ENCODE data around the gene THUMPD3. TPM values are rescaled to one million over a fixed set of nuclear protein-coding genes. Genes with fewer than 3 reads are reported as not detected.

Gene THUMPD3
- total RNA-seq, 1 donor from 2014 or later, result 48.3 TPM

DNA sequence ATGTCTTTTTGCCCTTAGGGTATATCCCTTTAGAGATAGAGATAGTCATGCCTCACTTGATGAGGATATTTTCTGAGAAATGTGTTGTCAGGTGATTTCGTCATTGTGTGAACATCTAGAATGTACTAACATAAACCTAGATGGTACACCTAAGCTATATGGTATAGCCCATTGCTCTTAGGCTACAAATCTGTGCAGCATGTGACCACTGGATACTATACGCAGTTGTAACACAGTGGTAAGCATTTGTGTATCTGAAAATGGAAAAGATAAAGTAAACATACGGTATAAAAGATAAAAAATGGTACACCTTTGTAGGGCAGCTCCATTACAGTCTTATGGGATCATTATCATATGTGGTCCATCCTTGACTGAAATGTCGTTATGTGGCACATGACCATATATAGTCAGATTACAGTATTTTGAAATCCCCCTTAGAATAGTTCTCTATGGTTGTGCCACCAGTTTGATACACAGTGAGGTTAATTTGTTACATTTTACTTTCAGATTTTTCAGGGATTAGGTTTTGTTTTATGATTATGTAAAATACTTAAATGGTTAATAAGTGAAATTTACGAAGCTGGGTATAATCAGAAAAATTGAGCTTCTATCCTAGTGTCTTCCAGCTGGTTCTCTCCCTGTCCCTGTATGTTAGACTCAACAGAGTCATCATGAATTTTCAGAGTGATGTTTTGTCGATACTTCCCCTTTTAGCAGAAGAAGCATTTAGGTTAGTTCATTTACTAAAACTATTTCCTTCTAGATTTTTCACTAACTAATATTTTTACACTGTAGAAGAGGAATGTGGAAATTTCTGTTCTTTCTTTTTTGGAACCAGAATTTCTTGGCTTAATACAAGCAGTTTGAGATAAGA, 47.4 kb downstream of the THUMPD3 start:
- no peak for ATAC-seq
- intact Hi-C loops (cut with DNase I), result no loop called here
- no peak for DNase-seq (ENCODE audit: missing footprints)

DNA sequence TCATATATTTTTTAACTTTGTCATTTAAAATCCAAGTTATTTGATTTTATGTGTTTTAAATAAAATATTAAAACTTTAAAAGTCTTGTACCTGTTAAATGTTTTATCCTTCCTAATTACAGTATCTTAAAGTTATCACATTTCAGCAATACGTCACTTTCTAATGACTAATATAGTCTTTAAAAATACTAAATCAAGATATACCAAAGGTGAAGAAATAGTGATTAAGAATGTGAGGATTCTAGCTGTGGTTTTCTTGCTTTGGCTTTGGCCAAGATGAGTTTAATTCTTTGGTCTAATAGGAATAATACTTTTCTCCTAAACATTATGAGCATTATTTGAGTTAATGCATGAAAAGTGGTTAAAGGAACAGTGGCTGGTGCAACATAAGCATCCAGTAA, 48.4 kb downstream of the THUMPD3 start:
- DNase-seq (ENCODE audit: missing footprints) (no peak), ATAC-seq (no peak)
- intact Hi-C loops (cut with DNase I), result no loop called here

DNA sequence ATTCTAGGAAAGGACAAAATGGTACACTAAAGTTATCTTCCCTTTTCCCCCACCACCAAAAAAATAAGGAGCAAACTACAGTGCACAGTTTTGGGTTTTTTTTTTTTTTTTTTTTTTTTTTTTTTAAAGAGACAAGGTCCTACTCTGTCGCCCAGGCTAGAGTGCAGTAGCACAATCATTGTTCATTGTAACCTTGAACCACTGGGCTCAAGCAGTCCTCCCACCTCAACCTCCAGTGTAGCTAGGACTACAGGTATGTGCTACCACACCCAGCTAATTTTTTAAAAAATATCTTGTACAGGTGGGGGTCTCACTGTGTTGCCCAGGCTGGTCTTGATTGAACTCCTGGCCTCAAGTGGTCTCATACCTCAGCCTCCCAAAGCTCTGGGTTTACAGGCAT, 49.4 kb downstream of the THUMPD3 start:
- DNase-seq (ENCODE audit: missing footprints), result no peak
- intact Hi-C loops (cut with DNase I), result no loop called here
- no peak for ATAC-seq

DNA sequence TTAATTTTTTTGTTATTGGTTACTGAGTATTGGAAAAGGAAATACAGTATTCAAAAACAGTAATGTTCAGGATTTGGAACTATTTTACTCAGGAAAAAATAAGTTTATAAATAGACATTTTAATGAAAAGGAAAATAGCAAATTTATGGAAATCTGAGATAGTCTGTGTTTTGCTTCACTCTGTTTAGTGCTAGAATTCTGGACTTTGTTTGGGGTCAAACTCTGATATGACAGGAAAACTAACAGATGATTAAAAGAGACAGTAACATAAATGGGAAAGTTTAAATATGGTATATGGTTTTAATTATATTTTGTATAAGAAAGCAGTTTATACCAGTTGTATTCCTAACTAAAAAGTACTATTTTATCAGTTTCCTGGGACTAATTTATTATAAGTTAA, 52.0 kb downstream of the THUMPD3 start:
- no peak for DNase-seq (ENCODE audit: missing footprints)
- intact Hi-C loops (cut with DNase I), result no loop called here
- ATAC-seq, result no peak

DNA sequence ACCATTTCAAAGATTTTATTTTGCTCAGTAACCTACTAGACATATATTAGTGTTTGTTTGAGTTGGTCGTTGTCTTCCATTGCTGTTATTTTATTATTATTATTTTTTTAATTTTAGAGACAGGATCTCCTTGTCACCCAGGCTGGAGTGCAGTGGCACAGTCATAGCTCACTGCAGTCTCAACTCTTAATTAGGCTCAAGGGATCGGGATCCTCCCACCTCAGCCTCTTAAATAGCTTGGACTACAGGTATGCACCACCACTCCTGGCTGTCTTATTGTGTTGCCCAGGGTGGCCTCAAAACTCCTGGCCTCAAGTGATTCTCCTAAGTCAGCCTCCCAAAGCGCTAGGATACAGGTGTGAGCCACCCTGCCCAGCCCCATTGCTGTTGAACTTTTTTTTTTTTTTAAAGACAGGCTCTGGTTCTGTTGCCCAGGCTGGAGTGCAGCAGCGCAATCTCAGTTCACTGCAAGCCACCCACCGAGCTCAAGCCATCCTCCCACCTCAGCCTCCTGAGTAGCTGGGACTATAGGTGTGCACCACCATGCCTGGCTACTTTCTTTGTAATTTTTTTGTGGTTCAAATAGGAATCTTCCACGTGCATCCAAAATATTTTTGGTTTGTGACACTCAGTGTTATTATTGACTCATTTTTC, 52.8 kb downstream of the THUMPD3 start:
- ATAC-seq, result no peak
- intact Hi-C loops (cut with DNase I), result no loop called here

DNA sequence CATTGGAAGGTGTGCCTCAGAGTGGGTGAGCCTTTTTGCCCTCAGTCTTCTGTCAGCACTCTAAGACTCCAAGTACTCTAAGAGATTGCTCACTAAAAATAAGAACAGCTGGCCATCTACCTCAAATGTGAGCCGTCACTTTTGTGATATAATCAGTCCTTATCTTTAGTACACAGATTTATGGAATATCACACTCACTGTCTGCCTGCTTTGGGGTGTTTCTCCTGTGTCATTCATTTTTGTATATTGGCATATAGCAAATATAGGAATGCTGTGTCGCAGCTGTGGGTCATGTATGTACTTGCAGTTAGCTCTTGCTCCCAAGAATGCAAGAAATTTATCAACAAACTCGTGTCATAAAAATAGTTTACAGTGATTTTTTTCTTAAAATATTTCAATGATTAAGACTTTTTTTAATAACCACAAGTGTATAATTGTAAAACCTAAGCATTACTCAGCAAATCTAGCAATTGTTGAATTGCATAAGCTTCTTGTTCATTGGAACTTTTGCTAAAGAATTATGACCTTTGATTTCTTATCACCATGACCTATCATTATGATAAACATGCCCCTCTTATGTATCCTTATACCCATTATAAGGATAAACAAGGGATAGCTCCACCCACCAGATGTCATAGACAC, 53.4 kb downstream of the THUMPD3 start:
- intact Hi-C loops (cut with DNase I), result no loop called here
- no peak for ATAC-seq
- no peak for DNase-seq (ENCODE audit: missing footprints)

More for the DNA sequence above, 52.8 kb downstream of the THUMPD3 start:
- DNase-seq (ENCODE audit: missing footprints), result no peak

DNA sequence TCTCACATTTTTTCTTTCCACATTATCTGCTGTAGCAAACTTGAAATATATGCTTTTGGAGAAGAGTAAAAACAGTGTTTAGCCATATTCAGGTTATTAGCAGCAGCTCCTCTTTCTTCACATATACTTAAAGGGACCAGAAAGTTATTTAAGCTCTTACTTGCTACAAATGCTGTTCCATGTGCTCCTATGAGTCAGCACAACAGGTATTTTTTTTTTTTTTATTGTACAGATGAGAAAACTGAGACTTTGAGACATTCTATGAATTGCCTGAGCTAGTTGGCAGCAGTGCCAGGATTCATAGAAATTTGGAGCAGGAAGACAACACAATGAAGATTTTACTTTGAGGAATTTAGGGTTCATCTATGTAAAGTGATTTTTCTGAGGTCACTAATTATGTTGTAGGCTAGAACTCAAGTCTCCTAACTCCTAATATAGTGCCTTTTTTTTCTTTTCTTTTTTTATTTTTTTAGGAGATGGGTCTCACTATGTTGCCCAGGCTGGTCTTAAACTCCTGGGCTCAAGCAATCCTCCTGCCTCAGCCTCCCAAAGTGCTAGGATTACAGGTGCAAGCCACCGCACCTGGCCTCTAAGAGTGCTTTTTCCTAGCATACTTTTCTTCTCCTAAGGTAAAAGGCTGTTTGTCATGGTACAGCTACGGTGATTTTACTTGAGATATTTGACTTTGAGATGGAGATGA, 58.1 kb downstream of the THUMPD3 start:
- no peak for DNase-seq (ENCODE audit: missing footprints)
- intact Hi-C loops (cut with DNase I), result loop anchor here (5.0 kb wide), 1 partner anchor 69 kb away; no protein-coding TSS in a partner anchor
- ATAC-seq, result no peak

DNA sequence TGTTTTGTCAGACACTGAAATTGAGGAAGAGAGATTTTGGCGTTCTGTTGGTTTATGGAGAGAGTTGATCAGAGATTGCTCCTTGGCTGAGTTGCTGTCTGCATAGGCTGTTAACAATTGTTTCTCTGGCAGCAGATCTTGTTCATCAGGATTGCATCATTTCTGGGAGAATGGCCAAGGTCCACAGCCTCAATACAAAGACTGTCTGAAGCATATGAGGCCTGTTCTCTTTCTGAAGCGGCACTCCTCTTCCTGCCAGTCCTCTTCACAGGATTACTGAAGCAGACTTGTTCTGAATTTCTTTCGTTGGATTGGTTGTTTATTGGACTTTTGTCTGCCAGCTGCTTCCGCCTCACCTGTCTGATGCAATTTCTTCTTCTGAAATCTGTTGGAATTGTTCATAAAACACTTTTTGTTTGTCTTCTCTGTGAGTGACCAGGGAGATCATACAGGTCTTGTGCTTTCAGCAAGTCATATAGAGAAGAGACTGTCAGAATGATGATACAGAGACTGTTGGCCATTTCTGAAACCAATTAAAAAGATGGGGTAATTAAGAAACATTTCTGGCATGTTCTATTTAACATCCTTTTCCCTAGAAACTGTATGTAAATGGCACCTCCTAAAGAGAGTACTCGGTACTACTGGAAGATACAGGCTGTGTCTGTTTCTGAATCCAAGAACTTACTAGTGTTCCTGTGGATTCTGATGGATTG, 60.0 kb downstream of the THUMPD3 start:
- intact Hi-C loops (cut with DNase I), result loop anchor here (1.0 to 5.0 kb wide), 2 partner anchors 27 to 71 kb away; no protein-coding TSS in a partner anchor
- DNase-seq (ENCODE audit: missing footprints) (peak; percentile 63), ATAC-seq (peak; percentile 96)

DNA sequence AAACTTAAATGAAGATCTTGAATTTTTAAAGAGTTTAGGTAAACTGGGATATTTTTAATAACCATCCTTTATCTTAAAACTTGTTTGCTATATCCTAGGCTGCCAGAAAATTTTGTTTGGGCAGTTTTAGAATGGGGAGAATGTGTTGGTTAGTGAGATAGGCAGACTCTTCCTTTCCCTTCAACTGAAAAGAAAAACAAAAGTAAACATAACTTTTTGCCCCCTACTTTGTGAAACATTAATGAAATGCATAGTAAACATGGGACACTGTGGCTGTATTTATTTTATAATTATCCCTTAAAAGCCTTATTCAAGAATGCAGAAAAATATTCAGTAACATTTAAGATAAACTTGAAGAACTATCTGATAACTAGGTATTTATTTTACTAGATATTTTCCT, 65.6 kb downstream of the THUMPD3 start:
- intact Hi-C loops (cut with DNase I), result no loop called here
- DNase-seq (ENCODE audit: missing footprints) (no peak), ATAC-seq (no peak)

DNA sequence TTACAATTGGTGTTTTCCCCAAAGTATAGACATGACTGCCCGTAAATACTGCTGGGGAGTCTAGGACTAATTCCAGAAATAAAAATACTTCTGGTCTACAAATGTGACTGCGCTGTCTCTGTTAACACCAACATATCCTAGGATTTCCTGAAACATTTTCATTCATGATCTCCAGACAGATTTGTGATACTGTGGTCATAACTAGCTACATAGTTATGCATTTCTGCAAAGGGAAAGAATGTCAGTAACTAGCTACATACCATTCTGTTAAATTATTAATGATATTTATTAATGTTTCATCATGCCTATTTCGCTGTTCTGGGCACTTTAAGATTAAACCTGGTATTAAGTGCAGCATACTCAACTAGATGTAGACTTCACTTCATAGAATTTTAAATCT, 67.9 kb downstream of the THUMPD3 start:
- intact Hi-C loops (cut with DNase I), result no loop called here
- ATAC-seq, result no peak

DNA sequence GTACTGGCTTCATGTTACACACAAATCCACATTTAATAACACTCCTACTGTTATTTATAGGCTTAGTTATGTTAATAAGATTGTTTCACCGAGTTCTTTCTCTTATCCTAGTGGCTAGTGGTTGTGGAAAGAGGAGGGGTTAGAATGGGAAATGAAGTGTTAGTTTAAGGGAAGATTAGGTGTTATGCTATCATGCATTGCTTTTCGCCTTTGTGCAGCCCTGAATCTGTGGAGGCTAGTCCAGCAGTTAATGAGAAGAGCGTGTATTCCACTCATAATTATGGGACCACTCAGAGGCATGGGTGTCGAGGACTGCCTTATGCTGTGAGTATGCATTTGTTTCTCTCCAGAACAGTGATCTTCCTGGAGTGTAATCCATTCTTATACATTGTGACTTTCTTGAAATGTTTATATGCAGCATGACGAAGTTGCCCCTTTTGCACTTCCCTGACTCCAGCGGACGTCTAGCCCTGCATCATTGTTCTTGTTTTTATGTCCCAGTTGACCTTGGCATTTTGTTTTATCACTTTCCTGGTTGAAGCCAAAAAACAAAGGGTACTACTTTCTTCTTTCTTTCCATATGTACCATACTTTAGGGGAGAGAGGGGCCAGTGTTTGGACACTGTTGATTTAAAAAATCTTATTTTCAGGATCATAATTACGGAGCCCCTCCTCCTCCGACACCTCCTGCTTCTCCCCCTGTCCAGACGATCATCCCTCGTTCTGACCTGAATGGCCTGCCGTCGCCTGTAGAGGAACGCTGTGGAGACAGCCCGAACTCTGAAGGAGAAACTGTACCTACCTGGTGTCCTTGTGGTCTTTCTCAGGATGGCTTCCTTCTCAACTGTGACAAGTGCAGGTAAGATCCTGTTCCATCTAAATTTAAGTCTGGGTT, 71.0 kb downstream of the THUMPD3 start:
- intact Hi-C loops (cut with DNase I), result no loop called here
- ATAC-seq (no peak), DNase-seq (ENCODE audit: missing footprints) (no peak)

More for the DNA sequence above, 67.9 kb downstream of the THUMPD3 start:
- DNase-seq (ENCODE audit: missing footprints), result no peak

DNA sequence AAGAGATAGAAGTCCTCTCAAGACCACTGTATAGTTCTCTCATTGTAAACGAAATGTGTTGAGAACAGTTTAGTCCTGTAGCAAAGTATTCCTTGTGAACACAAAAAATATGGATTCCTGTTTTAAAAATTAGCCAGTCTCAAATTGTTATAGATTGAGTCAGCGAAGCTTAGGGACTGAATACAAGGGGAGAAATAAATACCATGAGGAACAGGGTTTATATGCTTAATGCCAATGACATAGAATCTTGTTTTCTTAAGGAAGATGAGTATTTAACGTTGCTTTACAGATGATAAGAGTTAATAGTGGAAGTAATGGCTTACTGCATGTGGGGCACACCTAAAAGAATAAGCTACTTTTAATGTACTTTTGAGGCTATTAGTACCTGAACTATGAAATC, 72.5 kb downstream of the THUMPD3 start:
- ATAC-seq (no peak), DNase-seq (ENCODE audit: missing footprints) (no peak)
- intact Hi-C loops (cut with DNase I), result no loop called here

Other genes with a start within 250 kb of the THUMPD3 start
- 6.1 TPM for gene SRGAP3, start 113.4 kb upstream of the THUMPD3 start, total RNA-seq
- 51.6 TPM for gene SETD5, start 34.6 kb downstream of the THUMPD3 start, total RNA-seq
- not detected for gene LHFPL4, start 190.8 kb downstream of the THUMPD3 start, total RNA-seq

Measured in Right ventricle myocardium inferior (tissue), 1 donor.